ENCODE results near the gene SPATS2. TPM values are rescaled to one million over a fixed set of nuclear protein-coding genes. Genes with fewer than 3 reads are reported as not detected.
"Not testable (repeated sequence)": the region's sequence is repeated elsewhere in the genome, so short reads cannot be mapped to it uniquely, and the experiment has no call there.

The SPATS2 gene
- total RNA-seq, 1 experiment from 2014 or later, result 56.3 TPM

- H3K4me3 ChIP-seq (ENCODE audit: low read depth in 2 of 2, low read length in 2 of 2), result no peak overlapping the region
- CTCF ChIA-PET, result interaction anchor here (0.9 to 2.3 kb wide), 5 partner anchors 15 to 222 kb away, joined by 3 to 45 read pairs (median 9); partner anchors contain the start of gene PRPH
Observed at GRCh38 chr12:49332891-49333371, 34.3 kb upstream of the SPATS2 start.

DNA sequence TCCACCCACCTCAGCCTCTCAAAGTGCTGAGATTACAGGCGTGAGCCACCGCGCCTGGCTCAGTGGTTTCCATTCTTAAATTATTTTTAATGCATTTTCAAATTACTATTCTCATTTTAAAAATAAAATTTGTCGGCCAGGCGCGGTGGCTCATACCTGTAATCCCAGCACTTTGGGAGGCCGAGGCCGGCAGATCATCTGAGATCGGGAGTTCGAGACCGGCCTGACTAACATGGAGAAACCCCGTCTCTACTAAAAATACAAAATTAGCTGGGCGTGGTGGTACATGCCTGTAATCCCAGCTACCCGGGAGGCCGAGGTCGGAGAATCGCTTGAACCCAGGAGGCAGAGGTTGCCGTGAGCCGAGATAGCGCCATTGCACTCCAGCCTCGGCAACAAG, 33.5 kb upstream of the SPATS2 start:
- H3K36me3 ChIP-seq (ENCODE audit: control insufficient read depth, insufficient read depth, low read length); in situ Hi-C loops (cut with HindIII; ENCODE audit: low pct_unique_long_range_greater_than_20kb, low sequenced_read_pairs); CTCF ChIA-PET; H3K27me3 ChIP-seq (ENCODE audit: control insufficient read depth, insufficient read depth, low read length); DNase-seq (ENCODE audit: low read depth, low spot score); intact Hi-C loops (cut with micrococcal nuclease; ENCODE audit: unreplicated experiment); H3K4me3 ChIP-seq (ENCODE audit: low read depth in 2 of 2, low read length in 2 of 2); BruUV-seq (replicated peaks); H3K27ac ChIP-seq (ENCODE audit: low read length); H3K9me3 ChIP-seq (ENCODE audit: control insufficient read depth, insufficient read depth, low read depth, low read length); ATAC-seq: not testable (repeated sequence)
- POLR2A ChIA-PET, result interaction anchor here (0.7 kb wide), 1 partner anchor 18 kb away, joined by 5 read pairs; no protein-coding TSS in a partner anchor
- H3K4me1 ChIP-seq (ENCODE audit: control insufficient read depth, insufficient read depth, low read length), result peaks cover 11% of the 10 kb centered on the region; the same call in 1 of the 2 replicates

More at GRCh38 chr12:49332891-49333371, 34.3 kb upstream of the SPATS2 start:
- BruUV-seq (replicated peaks), result no TSS peak
- Histone ChIP-seq H3K9me3 (ENCODE audit: control insufficient read depth, insufficient read depth, low read depth, low read length) (no peaks in the 10 kb centered on the region), H3K36me3 (ENCODE audit: control insufficient read depth, insufficient read depth, low read length) (no peaks in the 10 kb centered on the region), H3K27ac (ENCODE audit: low read length) (no peak overlapping the region), H3K27me3 (ENCODE audit: control insufficient read depth, insufficient read depth, low read length) (no peaks in the 10 kb centered on the region), H3K4me1 (ENCODE audit: control insufficient read depth, insufficient read depth, low read length) (peaks cover 11% of the 10 kb centered on the region; the same call in 1 of the 2 replicates)
- DNase-seq (ENCODE audit: low read depth, low spot score) (no peak), ATAC-seq (no peak)
- in situ Hi-C loops (cut with HindIII; ENCODE audit: low pct_unique_long_range_greater_than_20kb, low sequenced_read_pairs) (no loop called here), intact Hi-C loops (cut with micrococcal nuclease; ENCODE audit: unreplicated experiment) (no loop called here)
- POLR2A ChIA-PET, result no interaction called here
- TF ChIP-seq TCF7L2 (IDR thresholded peaks at IDR 0.05; ENCODE audit: low read depth, low read length) (no peak), SIN3A (IDR thresholded peaks at IDR 0.05; ENCODE audit: borderline replicate concordance, insufficient read depth, low read depth, low read length) (no peak), POLR2AphosphoS5 (IDR thresholded peaks at IDR 0.05; ENCODE audit: low read depth, low read length) (no peak)
- TF ChIP-seq, protein P1, sequence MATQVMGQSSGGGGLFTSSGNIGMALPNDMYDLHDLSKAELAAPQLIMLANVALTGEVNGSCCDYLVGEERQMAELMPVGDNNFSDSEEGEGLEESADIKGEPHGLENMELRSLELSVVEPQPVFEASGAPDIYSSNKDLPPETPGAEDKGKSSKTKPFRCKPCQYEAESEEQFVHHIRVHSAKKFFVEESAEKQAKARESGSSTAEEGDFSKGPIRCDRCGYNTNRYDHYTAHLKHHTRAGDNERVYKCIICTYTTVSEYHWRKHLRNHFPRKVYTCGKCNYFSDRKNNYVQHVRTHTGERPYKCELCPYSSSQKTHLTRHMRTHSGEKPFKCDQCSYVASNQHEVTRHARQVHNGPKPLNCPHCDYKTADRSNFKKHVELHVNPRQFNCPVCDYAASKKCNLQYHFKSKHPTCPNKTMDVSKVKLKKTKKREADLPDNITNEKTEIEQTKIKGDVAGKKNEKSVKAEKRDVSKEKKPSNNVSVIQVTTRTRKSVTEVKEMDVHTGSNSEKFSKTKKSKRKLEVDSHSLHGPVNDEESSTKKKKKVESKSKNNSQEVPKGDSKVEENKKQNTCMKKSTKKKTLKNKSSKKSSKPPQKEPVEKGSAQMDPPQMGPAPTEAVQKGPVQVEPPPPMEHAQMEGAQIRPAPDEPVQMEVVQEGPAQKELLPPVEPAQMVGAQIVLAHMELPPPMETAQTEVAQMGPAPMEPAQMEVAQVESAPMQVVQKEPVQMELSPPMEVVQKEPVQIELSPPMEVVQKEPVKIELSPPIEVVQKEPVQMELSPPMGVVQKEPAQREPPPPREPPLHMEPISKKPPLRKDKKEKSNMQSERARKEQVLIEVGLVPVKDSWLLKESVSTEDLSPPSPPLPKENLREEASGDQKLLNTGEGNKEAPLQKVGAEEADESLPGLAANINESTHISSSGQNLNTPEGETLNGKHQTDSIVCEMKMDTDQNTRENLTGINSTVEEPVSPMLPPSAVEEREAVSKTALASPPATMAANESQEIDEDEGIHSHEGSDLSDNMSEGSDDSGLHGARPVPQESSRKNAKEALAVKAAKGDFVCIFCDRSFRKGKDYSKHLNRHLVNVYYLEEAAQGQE (IDR thresholded peaks at IDR 0.05; ENCODE audit: insufficient read depth in 1 of 2, low read depth in 2 of 2, low read length in 1 of 2), result no peak
- TF ChIP-seq, protein P2, sequence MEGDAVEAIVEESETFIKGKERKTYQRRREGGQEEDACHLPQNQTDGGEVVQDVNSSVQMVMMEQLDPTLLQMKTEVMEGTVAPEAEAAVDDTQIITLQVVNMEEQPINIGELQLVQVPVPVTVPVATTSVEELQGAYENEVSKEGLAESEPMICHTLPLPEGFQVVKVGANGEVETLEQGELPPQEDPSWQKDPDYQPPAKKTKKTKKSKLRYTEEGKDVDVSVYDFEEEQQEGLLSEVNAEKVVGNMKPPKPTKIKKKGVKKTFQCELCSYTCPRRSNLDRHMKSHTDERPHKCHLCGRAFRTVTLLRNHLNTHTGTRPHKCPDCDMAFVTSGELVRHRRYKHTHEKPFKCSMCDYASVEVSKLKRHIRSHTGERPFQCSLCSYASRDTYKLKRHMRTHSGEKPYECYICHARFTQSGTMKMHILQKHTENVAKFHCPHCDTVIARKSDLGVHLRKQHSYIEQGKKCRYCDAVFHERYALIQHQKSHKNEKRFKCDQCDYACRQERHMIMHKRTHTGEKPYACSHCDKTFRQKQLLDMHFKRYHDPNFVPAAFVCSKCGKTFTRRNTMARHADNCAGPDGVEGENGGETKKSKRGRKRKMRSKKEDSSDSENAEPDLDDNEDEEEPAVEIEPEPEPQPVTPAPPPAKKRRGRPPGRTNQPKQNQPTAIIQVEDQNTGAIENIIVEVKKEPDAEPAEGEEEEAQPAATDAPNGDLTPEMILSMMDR (IDR thresholded peaks at IDR 0.05), result no peak

- ChIA-PET CTCF (interaction anchor here (1.0 kb wide), 1 partner anchor 13 kb away, joined by 3 read pairs; no protein-coding TSS in a partner anchor), POLR2A (no interaction called here)
- no peak for DNase-seq (ENCODE audit: low read depth, low spot score)
- H3K9me3 ChIP-seq (ENCODE audit: control insufficient read depth, insufficient read depth, low read depth, low read length), result no peaks in the 10 kb centered on the region
- BruUV-seq (replicated peaks), result no TSS peak
- no peak overlapping the region for H3K27ac ChIP-seq (ENCODE audit: low read length)
- in situ Hi-C loops (cut with HindIII; ENCODE audit: low pct_unique_long_range_greater_than_20kb, low sequenced_read_pairs) (no loop called here), intact Hi-C loops (cut with micrococcal nuclease; ENCODE audit: unreplicated experiment) (no loop called here)
- ATAC-seq, result no peak
- no peak for TF ChIP-seq TCF7L2 (IDR thresholded peaks at IDR 0.05; ENCODE audit: low read depth, low read length)
- no peak for TF ChIP-seq SIN3A (IDR thresholded peaks at IDR 0.05; ENCODE audit: borderline replicate concordance, insufficient read depth, low read depth, low read length)
- TF ChIP-seq POLR2AphosphoS5 (IDR thresholded peaks at IDR 0.05; ENCODE audit: low read depth, low read length), result no peak
- TF ChIP-seq, protein P1 (IDR thresholded peaks at IDR 0.05; ENCODE audit: insufficient read depth in 1 of 2, low read depth in 2 of 2, low read length in 1 of 2), result no peak
- TF ChIP-seq, protein P2 (IDR thresholded peaks at IDR 0.05), result no peak
- no peaks in the 10 kb centered on the region for H3K36me3 ChIP-seq (ENCODE audit: control insufficient read depth, insufficient read depth, low read length)
- H3K4me1 ChIP-seq (ENCODE audit: control insufficient read depth, insufficient read depth, low read length), result peaks cover 11% of the 10 kb centered on the region; the same call in 1 of the 2 replicates
- no peaks in the 10 kb centered on the region for H3K27me3 ChIP-seq (ENCODE audit: control insufficient read depth, insufficient read depth, low read length)
- H3K4me3 ChIP-seq (ENCODE audit: low read depth in 2 of 2, low read length in 2 of 2), result no peak overlapping the region
Observed at GRCh38 chr12:49334226-49334625, 33.0 kb upstream of the SPATS2 start.

Data from Panc1 (cell line).